ENCODE measurements around the gene KDM6A.
A peak's percentile ranks its signal among the peaks of the same experiment; 100 is the strongest.
"Not testable (repeated sequence)": the region's sequence is repeated elsewhere in the genome, so short reads cannot be mapped to it uniquely, and the experiment has no call there.

KDM6A gene

GRCh38 chrX:44844204-44844603, 28.8 kb upstream of the KDM6A start:
- TF ChIP-seq CTCF (IDR thresholded peaks at IDR 0.05; ENCODE audit: low read length, missing control alignments) = no peak
- DNase-seq (ENCODE audit: low read depth) = no peak
- H3K4me3 ChIP-seq (replicated peaks; ENCODE audit: low read depth, low read length) = no peak overlapping the region

GRCh38 chrX:44850891-44851290, 22.1 kb upstream of the KDM6A start:
- not testable (repeated sequence) for DNase-seq (ENCODE audit: low read depth); H3K4me3 ChIP-seq (replicated peaks; ENCODE audit: low read depth, low read length)

GRCh38 chrX:44871114-44871645, 1.8 kb upstream of the KDM6A start:
- no peak for DNase-seq (ENCODE audit: low read depth)
- H3K4me3 ChIP-seq (replicated peaks; ENCODE audit: low read depth, low read length) = peak overlapping the region; percentile 78
- TF ChIP-seq CTCF (IDR thresholded peaks at IDR 0.05; ENCODE audit: low read length, missing control alignments) = no peak

GRCh38 chrX:44871931-44872820, 812 bp upstream of the KDM6A start:
- H3K4me3 ChIP-seq (replicated peaks; ENCODE audit: low read depth, low read length) = peak overlapping the region; percentile 78
- DNase-seq (ENCODE audit: low read depth) = peak; percentile 17
- TF ChIP-seq CTCF (IDR thresholded peaks at IDR 0.05; ENCODE audit: low read length, missing control alignments) = no peak

GRCh38 chrX:44873415-44874276, 658 bp downstream of the KDM6A start:
- no peak for TF ChIP-seq CTCF (IDR thresholded peaks at IDR 0.05; ENCODE audit: low read length, missing control alignments)
- peak overlapping the region; percentile 78 for H3K4me3 ChIP-seq (replicated peaks; ENCODE audit: low read depth, low read length)
- peak; percentile 44 for DNase-seq (ENCODE audit: low read depth)

- peak; percentile 24 for DNase-seq (ENCODE audit: low read depth)
- TF ChIP-seq CTCF (IDR thresholded peaks at IDR 0.05; ENCODE audit: low read length, missing control alignments) = no peak
- H3K4me3 ChIP-seq (replicated peaks; ENCODE audit: low read depth, low read length) = peak overlapping the region; percentile 78
Observed at GRCh38 chrX:44874420-44875184, 1.6 kb downstream of the KDM6A start.
